Caco-2 (cell line): Measurements from ENCODE around the gene GABRE. TPM values are rescaled to one million over a fixed set of nuclear protein-coding genes. Genes with fewer than 3 reads are reported as not detected.

Experiments
- BruUV-seq: library from RNA; stranded (reverse); fragments of 400-500 nt; replicated peaks from 2 replicates; lab custom pipeline; 2021; lab: Mats Ljungman, UMichigan
- CTCF ChIA-PET: fragments of 300-600 bp; sonication (Branson Sonifier 250); formaldehyde crosslinking; loops from one replicate; lab custom pipeline; 2022; ENCODE audit warnings: antibody characterized with exemption; lab: Charles Lee
- POLR2A ChIA-PET: fragments of 300-600 bp; sonication (Branson Sonifier 250); formaldehyde crosslinking; loops from one replicate; lab custom pipeline; 2022; ENCODE audit warnings: antibody characterized with exemption; lab: Charles Lee
- DNase-seq, 2 experiments: peaks; one replicate each; pipeline versions ENCODE4 v3.0.0 to v3.0.0-alpha.2; 2020 to 2022
- H3K27me3 ChIP-seq: replicated peaks from 2 replicates; pipeline ENCODE4 v1.6.0; 2011; ENCODE audit warnings: low read length; ENCODE audit not compliant: control insufficient read depth, insufficient read depth
- H3K36me3 ChIP-seq: 2 replicates; pipeline ENCODE4 v1.5.1; 2011; ENCODE audit warnings: low read length; ENCODE audit not compliant: control insufficient read depth, insufficient read depth
- H3K4me1 ChIP-seq: fragments of 250-450 bp; sonication (Bioruptor Pico); 2 replicates; pipeline ENCODE4 v1.5.1; 2020; ENCODE audit warnings: mild to moderate bottlenecking
- H3K4me3 ChIP-seq: 2 replicates; pipeline ENCODE4 v1.5.1; 2011; ENCODE audit warnings: low read depth, mild to moderate bottlenecking, control low read depth, low read length
- H3K9me3 ChIP-seq: fragments of 250-450 bp; sonication (Bioruptor Pico); 2 replicates; pipeline ENCODE4 v1.5.1; 2020; ENCODE audit warnings: mild to moderate bottlenecking, moderate library complexity
- H3K27ac Mint-ChIP-seq: one replicate; pipeline ENCODE4 v1.8.0; 2022; ENCODE audit warnings: mixed read lengths; ENCODE audit not compliant: unreplicated experiment
- H3K27me3 Mint-ChIP-seq: one replicate; pipeline ENCODE4 v1.8.0; 2022; ENCODE audit warnings: mixed read lengths; ENCODE audit not compliant: insufficient read depth, unreplicated experiment
- H3K36me3 Mint-ChIP-seq: one replicate; pipeline ENCODE4 v1.8.0; 2022; ENCODE audit warnings: mild to moderate bottlenecking, mixed read lengths; ENCODE audit not compliant: insufficient read depth, unreplicated experiment
- H3K4me1 Mint-ChIP-seq: one replicate; pipeline ENCODE4 v1.8.0; 2022; ENCODE audit warnings: low read depth, mixed read lengths; ENCODE audit not compliant: unreplicated experiment
- H3K4me3 Mint-ChIP-seq: one replicate; pipeline ENCODE4 v1.8.0; 2022; ENCODE audit warnings: mild to moderate bottlenecking, moderate library complexity, mixed read lengths; ENCODE audit not compliant: unreplicated experiment
- H3K9me3 Mint-ChIP-seq: one replicate; pipeline ENCODE4 v1.8.0; 2022; ENCODE audit warnings: mixed read lengths; ENCODE audit not compliant: unreplicated experiment
- CTCF ChIP-seq, 2 experiments: fragments of 200-600 bp in 1 of 2; IDR thresholded peaks; 1 replicate in 1 of 2; 2 replicates in 1 of 2; pipeline versions ENCODE4 v1.5.1 to v1.8.0; 2011 to 2022; ENCODE audit warnings: antibody characterized with exemption in 1 of 2, control low read depth in 1 of 2, inconsistent platforms in 1 of 2, low read depth in 1 of 2, low read length in 1 of 2, mild to moderate bottlenecking in 1 of 2, moderate library complexity in 1 of 2; ENCODE audit not compliant: insufficient read depth in 1 of 2, severe bottlenecking in 1 of 2, unreplicated experiment in 1 of 2
- intact Hi-C: fragments of 100-400 bp; cut with micrococcal nuclease; formaldehyde crosslinking; loops from one replicate; pipeline ENCODE4 v1.10.0; 2022; ENCODE audit not compliant: unreplicated experiment
- total RNA-seq: library from RNA; stranded (reverse); gene quantifications from 2 replicates; pipeline ENCODE4 v1.2.3, GENCODE V29; 2022

GABRE gene
- total RNA-seq, 1 experiment from 2014 or later = 40.4 TPM

DNA sequence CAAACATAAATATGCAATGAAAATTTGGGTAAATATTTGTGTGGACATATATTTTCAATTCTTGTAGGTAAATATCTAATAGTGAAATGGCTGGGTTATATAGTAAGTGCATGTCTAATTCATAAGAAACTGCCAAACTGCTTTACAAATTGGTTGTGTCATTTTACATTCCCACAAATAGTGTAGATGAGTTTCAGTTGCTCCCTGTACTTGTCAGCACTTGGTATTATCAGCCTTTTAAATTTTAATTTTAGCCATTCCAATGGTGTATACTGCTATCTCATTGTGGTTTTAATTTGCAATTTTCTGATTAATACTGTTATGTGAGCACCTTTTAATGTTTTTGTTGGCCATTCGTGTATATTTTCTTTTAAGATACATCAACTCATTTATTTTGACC is 23.1 kb upstream of the GABRE start:
- CTCF ChIA-PET = no interaction called here

GRCh38 chrX:151996347-151996746 is 21.9 kb upstream of the GABRE start:
- H3K27me3 ChIP-seq = no peaks in the 10 kb centered on the region
- BruUV-seq = no TSS peak
- peak overlapping the region; percentile 85 for H3K27ac Mint-ChIP-seq
- H3K4me3 Mint-ChIP-seq = peak overlapping the region; percentile 62
- peaks cover 25% of the 10 kb centered on the region for H3K4me1 ChIP-seq
- TF ChIP-seq CTCF (IDR thresholded peaks at IDR 0.05; ENCODE audit: insufficient read depth in 1 of 2, low read depth in 1 of 2, low read length in 1 of 2, severe bottlenecking in 1 of 2, unreplicated experiment in 1 of 2) = no peak
- no peaks in the 10 kb centered on the region for H3K36me3 ChIP-seq
- no peaks in the 10 kb centered on the region for H3K9me3 ChIP-seq
- POLR2A ChIA-PET = no interaction called here
- no peaks in the 10 kb centered on the region for H3K27me3 Mint-ChIP-seq
- H3K4me3 ChIP-seq = no peak overlapping the region
- H3K36me3 Mint-ChIP-seq = no peaks in the 10 kb centered on the region
- H3K9me3 Mint-ChIP-seq = no peaks in the 10 kb centered on the region
- H3K4me1 Mint-ChIP-seq = peaks cover 11% of the 10 kb centered on the region
- intact Hi-C loops = loop anchor here (1.0 kb wide), 2 partner anchors 22 to 32 kb away; partner anchors contain the start of gene GABRE
- CTCF ChIA-PET = no interaction called here
- peak; percentile 47 to 55 for DNase-seq

More for the DNA sequence above, 23.1 kb upstream of the GABRE start:
- Mint-ChIP-seq H3K27ac (no peak overlapping the region), H3K4me3 (no peak overlapping the region), H3K27me3 (no peaks in the 10 kb centered on the region), H3K4me1 (peaks cover 11% of the 10 kb centered on the region), H3K9me3 (no peaks in the 10 kb centered on the region), H3K36me3 (no peaks in the 10 kb centered on the region)
- peaks cover 25% of the 10 kb centered on the region for H3K4me1 ChIP-seq
- H3K9me3 ChIP-seq = no peaks in the 10 kb centered on the region
- intact Hi-C loops = no loop called here
- no peak for TF ChIP-seq CTCF (IDR thresholded peaks at IDR 0.05; ENCODE audit: insufficient read depth in 1 of 2, low read depth in 1 of 2, low read length in 1 of 2, severe bottlenecking in 1 of 2, unreplicated experiment in 1 of 2)
- no peaks in the 10 kb centered on the region for H3K27me3 ChIP-seq
- H3K4me3 ChIP-seq = no peak overlapping the region
- no peaks in the 10 kb centered on the region for H3K36me3 ChIP-seq
- BruUV-seq = no TSS peak
- POLR2A ChIA-PET = no interaction called here
- no peak for DNase-seq

GRCh38 chrX:151994476-151994875 is 20.0 kb upstream of the GABRE start:
- BruUV-seq = no TSS peak
- Mint-ChIP-seq H3K36me3 (no peaks in the 10 kb centered on the region), H3K4me3 (no peak overlapping the region), H3K27me3 (no peaks in the 10 kb centered on the region), H3K9me3 (no peaks in the 10 kb centered on the region), H3K4me1 (peaks cover 17% of the 10 kb centered on the region), H3K27ac (no peak overlapping the region)
- intact Hi-C loops = no loop called here
- Histone ChIP-seq H3K4me3 (no peak overlapping the region), H3K9me3 (no peaks in the 10 kb centered on the region), H3K36me3 (no peaks in the 10 kb centered on the region), H3K27me3 (no peaks in the 10 kb centered on the region), H3K4me1 (peaks cover 29% of the 10 kb centered on the region)
- no peak for DNase-seq
- POLR2A ChIA-PET = no interaction called here
- no peak for TF ChIP-seq CTCF (IDR thresholded peaks at IDR 0.05; ENCODE audit: insufficient read depth in 1 of 2, low read depth in 1 of 2, low read length in 1 of 2, severe bottlenecking in 1 of 2, unreplicated experiment in 1 of 2)
- CTCF ChIA-PET = no interaction called here
